Heart right ventricle (tissue), 16 donors: Measurements from ENCODE around the gene PFKP. TPM values are rescaled to one million over a fixed set of nuclear protein-coding genes. Genes with fewer than 3 reads are reported as not detected.

Experiments
- ATAC-seq, 8 donors: fragments of 200-7000 bp; cut with Tn5 transposase; one replicate each; pipeline ENCODE4 v1.9.1; 2020; ENCODE audit warnings: mild to moderate bottlenecking in 8 of 8, moderate library complexity in 8 of 8, moderate number of reproducible peaks in 1 of 8
- DNase-seq, 2 donors: peaks; one replicate each; pipeline ENCODE4 v3.0.0-alpha.2; 2020
- H3K27ac ChIP-seq, 10 donors: fragments of 200-600 bp; sonication (generic) in 2 of 10; one replicate each; pipeline versions ENCODE4 v1.5.0 to v1.8.0; 2020 to 2022; ENCODE audit warnings: mild to moderate bottlenecking in 3 of 10
- H3K27me3 ChIP-seq, 7 donors: fragments of 200-600 bp; one replicate each; pipeline ENCODE4 v1.8.0; 2021 to 2022; ENCODE audit warnings: mild to moderate bottlenecking in 2 of 7
- H3K36me3 ChIP-seq, 9 donors: fragments of 200-600 bp; sonication (generic) in 1 of 9; one replicate each; pipeline versions ENCODE4 v1.5.0 to v1.8.0; 2020 to 2022; ENCODE audit warnings: mild to moderate bottlenecking in 2 of 9
- H3K4me1 ChIP-seq, 9 donors: fragments of 200-600 bp; sonication (generic) in 1 of 9; one replicate each; pipeline versions ENCODE4 v1.5.0 to v1.8.0; 2020 to 2022; ENCODE audit warnings: mild to moderate bottlenecking in 4 of 9
- H3K4me3 ChIP-seq, 10 donors: fragments of 200-600 bp; sonication (generic) in 2 of 10; one replicate each; pipeline versions ENCODE4 v1.5.0 to v1.8.0; 2020 to 2022; ENCODE audit warnings: mild to moderate bottlenecking in 7 of 10, moderate library complexity in 2 of 10
- H3K9me3 ChIP-seq, 11 donors: fragments of 200-600 bp in 10 of 11; sonication (generic) in 2 of 11; one replicate each; pipeline versions ENCODE4 v1.5.0 to v1.8.0; 2013 to 2022; ENCODE audit warnings: mild to moderate bottlenecking in 2 of 11, control low read depth in 1 of 11, moderate library complexity in 1 of 11
- WGBS, 2 donors: extraction: QIAGEN DNeasy Blood & Tissue Kit; methylation state at CpG; one replicate each; pipeline ENCODE4 v1.1.7; 2013; ENCODE audit warnings: inconsistent platforms in 1 of 2; 5-methylcytosine and 5-hydroxymethylcytosine counted together
- intact Hi-C, 10 donors: fragments of 100-400 bp; cut with DNase I; formaldehyde crosslinking; loops; one replicate each; pipeline versions ENCODE4 v1.11.1 to v1.14.2; 2022
- polyA plus RNA-seq, 2 donors: library from polyadenylated mRNA; stranded (reverse); fragments of 200-250 nt; gene quantifications; one replicate each; pipeline ENCODE4 v1.2.3, GENCODE V29; 2013
- total RNA-seq, 10 donors: library from RNA; stranded (reverse); fragmentation: NEBNext Ultra II Directional in 3 of 10; extraction: Animal tissue kit (Norgen Biotek cat#: 25700) in 3 of 10; gene quantifications; one replicate each; pipeline versions ENCODE4 v1.2.1 to v1.2.4, GENCODE V29; 2021 to 2023
- TF ChIP-seq, protein P1 (sequence below), 9 donors: fragments of 200-600 bp; sonication (generic) in 2 of 9; IDR thresholded peaks; one replicate each; pipeline versions ENCODE4 v1.5.0 to v1.8.0; 2021 to 2022; ENCODE audit warnings: antibody characterized with exemption in 9 of 9, mild to moderate bottlenecking in 5 of 9, moderate library complexity in 1 of 9
- donor health status: Arrhythmogenic right ventricular cardiomyopathy.
- donor health status: ischemic (EF 13 %, LVEDD 7.1; RV severe dilation, severe dysfunction).
- donor health status: healthy with polysubstance abuse.
- donor health status: DM: no; HTN: yes; CAD: no.
- donor health status: DM: no; HTN: no; CAD: no.
- donor health status: ischemic (EF 25% LVEDD 6.9; RV normal size, moderate dysfunction).
- donor health status: ischemic (EF 25% LVEDD 5.7; RV mildly dilated, moderate dysfunction).
- donor health status: healthy.
- donor health status: DM: yes; HTN: yes; CAD: no.
- donor health status: Ischemic cardiomyopathy.
- donor health status: ischemic (EF 35%, LVEDD 5.7; RV mildly dilated, moderate dysfunction).
- donor health status: nonischemic (EF 11% LVEDD 7.7; RV severe dilation, severe dysfunction).
- donor health status: DM: yes; HTN: yes; CAD: no.
- donor health status: PGD.
- donor health status: ischemic (EF 29% LVEDD 5.4; RV normal size, mild dysfunction).
- donor health status: nonischemic (EF 23%, LVEDD 6.1; RV moderate dilation, normal function).

PFKP gene
- total and polyA plus RNA-seq, 12 donors, result 68.3 to 316 (median 220) TPM

DNA sequence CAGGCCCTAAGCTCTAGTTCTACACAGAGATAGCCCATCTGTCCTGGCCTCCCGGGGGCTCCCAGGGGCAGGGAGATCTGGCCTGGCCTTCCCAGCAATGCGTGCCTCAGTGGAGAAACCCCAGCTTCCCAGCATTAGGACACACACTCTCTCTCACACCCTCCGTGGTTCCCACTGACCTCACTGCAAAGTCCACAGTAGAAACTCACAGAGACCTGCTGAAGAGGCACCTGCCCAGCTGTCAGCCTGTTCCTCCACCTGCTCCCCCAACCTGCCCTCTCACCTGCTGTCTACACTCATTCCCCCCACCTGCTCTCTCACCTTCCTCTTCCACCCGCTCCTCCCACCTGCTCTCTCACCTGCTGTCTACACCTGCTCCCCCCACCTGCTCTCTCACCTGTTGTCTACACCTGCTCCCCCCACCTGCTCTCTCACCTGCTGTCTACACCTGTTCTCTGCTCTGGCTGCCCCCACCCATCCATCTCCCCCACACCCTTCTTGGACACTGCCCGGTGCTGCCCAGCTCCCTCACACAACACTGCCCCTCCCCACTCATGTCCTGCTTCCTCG is 21.1 kb upstream of the PFKP start:
- Histone ChIP-seq H3K4me1 (peaks cover 4 to 25% (median 14%) of the 10 kb centered on the region in 9 donors), H3K9me3 (no peaks in the 10 kb centered on the region), H3K36me3 (no peaks in the 10 kb centered on the region), H3K27ac (peak overlapping the region in 7 of 10 donors; percentile 28 to 77 (median 76)), H3K27me3 (no peaks in the 10 kb centered on the region), H3K4me3 (no peak overlapping the region)
- DNase-seq (no peak), ATAC-seq (peak in 2 of 8 donors; percentile 22 to 45)
- 62% methylated on average over 6 of the region's 6 CpGs for WGBS, 2 donors
- intact Hi-C loops, result loop anchor here in 5 of 10 donors (10.0 kb wide), 4 partner anchors 121 to 1941 kb away; no protein-coding TSS in a partner anchor
- TF ChIP-seq, protein P1, sequence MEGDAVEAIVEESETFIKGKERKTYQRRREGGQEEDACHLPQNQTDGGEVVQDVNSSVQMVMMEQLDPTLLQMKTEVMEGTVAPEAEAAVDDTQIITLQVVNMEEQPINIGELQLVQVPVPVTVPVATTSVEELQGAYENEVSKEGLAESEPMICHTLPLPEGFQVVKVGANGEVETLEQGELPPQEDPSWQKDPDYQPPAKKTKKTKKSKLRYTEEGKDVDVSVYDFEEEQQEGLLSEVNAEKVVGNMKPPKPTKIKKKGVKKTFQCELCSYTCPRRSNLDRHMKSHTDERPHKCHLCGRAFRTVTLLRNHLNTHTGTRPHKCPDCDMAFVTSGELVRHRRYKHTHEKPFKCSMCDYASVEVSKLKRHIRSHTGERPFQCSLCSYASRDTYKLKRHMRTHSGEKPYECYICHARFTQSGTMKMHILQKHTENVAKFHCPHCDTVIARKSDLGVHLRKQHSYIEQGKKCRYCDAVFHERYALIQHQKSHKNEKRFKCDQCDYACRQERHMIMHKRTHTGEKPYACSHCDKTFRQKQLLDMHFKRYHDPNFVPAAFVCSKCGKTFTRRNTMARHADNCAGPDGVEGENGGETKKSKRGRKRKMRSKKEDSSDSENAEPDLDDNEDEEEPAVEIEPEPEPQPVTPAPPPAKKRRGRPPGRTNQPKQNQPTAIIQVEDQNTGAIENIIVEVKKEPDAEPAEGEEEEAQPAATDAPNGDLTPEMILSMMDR (IDR thresholded peaks at IDR 0.05), result no peak

- Histone ChIP-seq H3K27ac (no peak overlapping the region), H3K9me3 (no peaks in the 10 kb centered on the region), H3K27me3 (no peaks in the 10 kb centered on the region), H3K4me1 (peaks cover 4 to 25% (median 14%) of the 10 kb centered on the region in 9 donors), H3K36me3 (no peaks in the 10 kb centered on the region), H3K4me3 (no peak overlapping the region)
- intact Hi-C loops, result loop anchor here in 5 of 10 donors (10.0 kb wide), 4 partner anchors 122 to 1942 kb away; no protein-coding TSS in a partner anchor
- DNase-seq (no peak), ATAC-seq (no peak)
- WGBS, 2 donors, result 69 to 74% methylated on average over 8 of the region's 8 CpGs
- TF ChIP-seq, protein P1 (IDR thresholded peaks at IDR 0.05), result no peak
These were observed 20.3 kb upstream of the PFKP start for GRCh38 chr10:3046981-3047547.

DNA sequence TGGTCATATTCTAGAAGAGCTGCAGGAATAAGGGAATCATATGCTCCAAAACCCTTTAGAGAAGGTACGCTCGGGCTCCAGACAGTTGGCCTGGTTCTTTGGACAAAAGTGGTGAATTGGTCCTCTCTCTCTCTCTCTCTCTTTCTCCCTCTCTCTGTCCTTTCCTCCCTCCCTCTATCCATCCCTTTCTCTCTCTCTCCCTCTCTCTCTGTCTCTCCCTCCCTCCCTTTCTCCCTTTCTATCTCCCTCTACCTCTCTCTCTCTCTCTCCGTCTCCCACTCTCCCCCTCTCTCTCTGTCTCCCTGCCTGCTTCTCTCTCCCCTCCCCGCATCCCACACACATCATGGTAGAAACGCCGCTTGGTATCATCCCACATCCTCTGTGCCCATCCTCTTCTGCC is 19.8 kb upstream of the PFKP start:
- no peak overlapping the region for H3K27ac ChIP-seq
- intact Hi-C loops, result loop anchor here in 5 of 10 donors (10.0 kb wide), 4 partner anchors 123 to 1943 kb away; no protein-coding TSS in a partner anchor

More for the DNA sequence above, 19.8 kb upstream of the PFKP start:
- no peak overlapping the region for H3K4me3 ChIP-seq
- no peaks in the 10 kb centered on the region for H3K36me3 ChIP-seq
- H3K27me3 ChIP-seq, result no peaks in the 10 kb centered on the region
- WGBS, 2 donors, result 77 to 86% methylated on average over 6 of the region's 6 CpGs
- peaks cover 4 to 25% (median 14%) of the 10 kb centered on the region in 9 donors for H3K4me1 ChIP-seq
- no peaks in the 10 kb centered on the region for H3K9me3 ChIP-seq
- TF ChIP-seq, protein P1 (IDR thresholded peaks at IDR 0.05), result no peak
- no peak for DNase-seq
- ATAC-seq, result no peak
